ENCODE data around the gene ERP44.

Gene ERP44

DNA sequence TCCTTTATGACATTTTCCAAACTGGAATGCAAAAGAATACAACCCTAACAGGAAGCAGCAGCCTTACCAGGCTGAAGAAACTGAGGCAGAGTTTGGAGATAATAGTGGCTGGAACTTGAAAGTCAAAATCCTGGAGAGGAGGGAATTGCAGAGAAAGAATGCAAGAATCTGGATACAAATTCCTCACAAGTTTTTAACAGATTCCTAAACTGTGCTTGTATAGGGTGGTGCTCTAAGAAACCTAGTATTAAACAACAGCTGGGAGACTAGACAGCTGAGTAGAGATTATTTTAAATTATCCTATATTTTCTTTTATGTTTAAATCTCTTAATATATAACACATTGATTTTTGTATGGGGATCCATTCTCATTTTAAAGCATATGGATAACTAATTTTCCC lies 31.0 kb upstream of the ERP44 start:
- H3K9me2 ChIP-seq (replicated peaks; ENCODE audit: insufficient read depth, low read length): no peaks in the 10 kb centered on the region
- no peak overlapping the region for H3K27ac ChIP-seq (ENCODE audit: low read depth, low read length)
- no peaks in the 10 kb centered on the region for H3F3A ChIP-seq (ENCODE audit: insufficient read depth)
- peaks cover 7% of the 10 kb centered on the region; the same call in 1 of the 2 replicates for H3K79me2 ChIP-seq (ENCODE audit: insufficient read depth, low read length)
- no peaks in the 10 kb centered on the region; the same call in 1 of the 2 replicates for H4K20me1 ChIP-seq (ENCODE audit: low read depth, low read length)
- no peak overlapping the region for H2AFZ ChIP-seq (ENCODE audit: low read depth, low read length, severe bottlenecking)
- no peak for TF ChIP-seq EZH2phosphoT487 (conservative IDR thresholded peaks at IDR 0.05; ENCODE audit: low read length)
- TF ChIP-seq, protein P1, sequence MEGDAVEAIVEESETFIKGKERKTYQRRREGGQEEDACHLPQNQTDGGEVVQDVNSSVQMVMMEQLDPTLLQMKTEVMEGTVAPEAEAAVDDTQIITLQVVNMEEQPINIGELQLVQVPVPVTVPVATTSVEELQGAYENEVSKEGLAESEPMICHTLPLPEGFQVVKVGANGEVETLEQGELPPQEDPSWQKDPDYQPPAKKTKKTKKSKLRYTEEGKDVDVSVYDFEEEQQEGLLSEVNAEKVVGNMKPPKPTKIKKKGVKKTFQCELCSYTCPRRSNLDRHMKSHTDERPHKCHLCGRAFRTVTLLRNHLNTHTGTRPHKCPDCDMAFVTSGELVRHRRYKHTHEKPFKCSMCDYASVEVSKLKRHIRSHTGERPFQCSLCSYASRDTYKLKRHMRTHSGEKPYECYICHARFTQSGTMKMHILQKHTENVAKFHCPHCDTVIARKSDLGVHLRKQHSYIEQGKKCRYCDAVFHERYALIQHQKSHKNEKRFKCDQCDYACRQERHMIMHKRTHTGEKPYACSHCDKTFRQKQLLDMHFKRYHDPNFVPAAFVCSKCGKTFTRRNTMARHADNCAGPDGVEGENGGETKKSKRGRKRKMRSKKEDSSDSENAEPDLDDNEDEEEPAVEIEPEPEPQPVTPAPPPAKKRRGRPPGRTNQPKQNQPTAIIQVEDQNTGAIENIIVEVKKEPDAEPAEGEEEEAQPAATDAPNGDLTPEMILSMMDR (IDR thresholded peaks at IDR 0.05; ENCODE audit: insufficient read depth, low read length, poor library complexity, severe bottlenecking): no peak
- peaks cover 18% of the 10 kb centered on the region; the same call in 1 of the 2 replicates for H3K36me3 ChIP-seq (ENCODE audit: low read length)
- H3K9ac ChIP-seq (ENCODE audit: low read length): no peak overlapping the region
- H3K4me2 ChIP-seq (ENCODE audit: low read depth, low read length, poor library complexity, severe bottlenecking): no peak overlapping the region
- H3K9me3 ChIP-seq (ENCODE audit: insufficient read depth, low read length): no peaks in the 10 kb centered on the region
- no peaks in the 10 kb centered on the region for H3K27me3 ChIP-seq (ENCODE audit: low read length)
- no peak overlapping the region for H3K4me3 ChIP-seq (ENCODE audit: insufficient read depth, low read length, poor library complexity, severe bottlenecking)

DNA sequence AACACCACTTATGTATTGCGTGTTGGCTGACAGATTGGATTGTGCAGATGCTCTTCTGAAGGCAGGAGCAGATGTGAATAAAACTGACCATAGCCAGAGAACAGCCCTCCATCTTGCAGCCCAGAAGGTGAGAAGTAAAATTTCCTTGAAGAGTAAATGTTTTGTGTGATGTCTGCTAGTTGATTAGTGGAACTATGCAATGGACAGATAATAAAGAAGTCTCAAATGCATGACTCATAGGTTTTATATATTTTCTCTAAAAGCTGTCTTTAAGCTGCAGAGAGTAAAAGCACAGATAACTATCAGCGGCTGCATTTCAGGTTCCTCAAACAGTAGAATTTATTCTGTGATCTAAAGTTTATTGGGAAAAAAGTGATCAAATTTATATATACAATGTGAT lies 27.6 kb upstream of the ERP44 start:
- H3K27ac ChIP-seq (ENCODE audit: low read depth, low read length): no peak overlapping the region
- peaks cover 24% of the 10 kb centered on the region; the same call in 1 of the 2 replicates for H3K36me3 ChIP-seq (ENCODE audit: low read length)
- no peak overlapping the region for H2AFZ ChIP-seq (ENCODE audit: low read depth, low read length, severe bottlenecking)
- peaks cover 24% of the 10 kb centered on the region for H3K79me2 ChIP-seq (ENCODE audit: insufficient read depth, low read length)
- H3K27me3 ChIP-seq (ENCODE audit: low read length): no peaks in the 10 kb centered on the region
- H3K4me2 ChIP-seq (ENCODE audit: low read depth, low read length, poor library complexity, severe bottlenecking): no peak overlapping the region
- no peak overlapping the region for H3K9ac ChIP-seq (ENCODE audit: low read length)
- H3K9me2 ChIP-seq (replicated peaks; ENCODE audit: insufficient read depth, low read length): no peaks in the 10 kb centered on the region
- no peak overlapping the region for H3K4me3 ChIP-seq (ENCODE audit: insufficient read depth, low read length, poor library complexity, severe bottlenecking)
- no peaks in the 10 kb centered on the region for H3K9me3 ChIP-seq (ENCODE audit: insufficient read depth, low read length)
- no peaks in the 10 kb centered on the region; the same call in 1 of the 2 replicates for H4K20me1 ChIP-seq (ENCODE audit: low read depth, low read length)
- TF ChIP-seq, protein P1 (IDR thresholded peaks at IDR 0.05; ENCODE audit: insufficient read depth, low read length, poor library complexity, severe bottlenecking): no peak
- no peak for TF ChIP-seq EZH2phosphoT487 (conservative IDR thresholded peaks at IDR 0.05; ENCODE audit: low read length)
- no peaks in the 10 kb centered on the region for H3F3A ChIP-seq (ENCODE audit: insufficient read depth)

DNA sequence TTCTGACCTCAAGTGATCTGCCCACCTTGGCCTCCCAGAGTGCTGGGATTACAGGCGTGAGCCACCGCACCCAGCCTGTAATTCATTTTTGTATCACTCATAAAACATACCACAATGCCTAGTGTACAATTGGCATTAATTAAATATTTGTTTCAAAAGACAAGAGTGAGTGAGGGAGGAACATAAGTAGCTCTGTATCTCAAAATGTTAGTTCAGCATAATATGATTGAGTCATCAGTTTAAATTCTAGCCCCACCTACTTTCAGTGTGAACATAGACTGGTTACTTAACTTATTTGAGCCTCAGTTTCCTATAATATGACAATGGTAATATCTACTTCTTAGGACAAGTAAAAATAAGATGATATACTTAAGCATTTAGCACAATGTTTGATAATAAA lies 27.1 kb upstream of the ERP44 start:
- Histone ChIP-seq H3K36me3 (ENCODE audit: low read length) (peaks cover 21% of the 10 kb centered on the region; the same call in 1 of the 2 replicates), H3K27ac (ENCODE audit: low read depth, low read length) (no peak overlapping the region), H3F3A (ENCODE audit: insufficient read depth) (no peaks in the 10 kb centered on the region), H3K79me2 (ENCODE audit: insufficient read depth, low read length) (peaks cover 24% of the 10 kb centered on the region), H3K9me2 (replicated peaks; ENCODE audit: insufficient read depth, low read length) (no peaks in the 10 kb centered on the region), H4K20me1 (ENCODE audit: low read depth, low read length) (no peaks in the 10 kb centered on the region; the same call in 1 of the 2 replicates), H3K4me2 (ENCODE audit: low read depth, low read length, poor library complexity, severe bottlenecking) (no peak overlapping the region), H3K9ac (ENCODE audit: low read length) (no peak overlapping the region), H3K9me3 (ENCODE audit: insufficient read depth, low read length) (no peaks in the 10 kb centered on the region), H2AFZ (ENCODE audit: low read depth, low read length, severe bottlenecking) (no peak overlapping the region), H3K4me3 (ENCODE audit: insufficient read depth, low read length, poor library complexity, severe bottlenecking) (no peak overlapping the region), H3K27me3 (ENCODE audit: low read length) (no peaks in the 10 kb centered on the region)
- TF ChIP-seq EZH2phosphoT487 (conservative IDR thresholded peaks at IDR 0.05; ENCODE audit: low read length): no peak
- TF ChIP-seq, protein P1 (IDR thresholded peaks at IDR 0.05; ENCODE audit: insufficient read depth, low read length, poor library complexity, severe bottlenecking): no peak
